Stimulated activated CD8-positive, alpha-beta memory T cell treated with anti-CD3 and anti-CD28 coated beads, Interleukin-15, amount 100 ng/mL, for 4 hours (primary cell): Measurements from ENCODE around the gene NHS.
"Not testable (repeated sequence)": the region's sequence is repeated elsewhere in the genome, so short reads cannot be mapped to it uniquely, and the experiment has no call there.

Experiments
- DNase-seq, 2 donors: peaks; one replicate each; pipeline ENCODE4 v3.0.0-alpha.2; 2020; ENCODE audit warnings: low read depth in 2 of 2

NHS gene

GRCh38 chrX:17549107-17549651, 174.2 kb downstream of the NHS start:
- no peak for DNase-seq

GRCh38 chrX:17550011-17550410, 175.0 kb downstream of the NHS start:
- DNase-seq = no peak

GRCh38 chrX:17552044-17552650, 177.1 kb downstream of the NHS start:
- no peak for DNase-seq

GRCh38 chrX:17553469-17553868, 178.5 kb downstream of the NHS start:
- DNase-seq = no peak

GRCh38 chrX:17553961-17554482, 179.0 kb downstream of the NHS start:
- DNase-seq = no peak

GRCh38 chrX:17554914-17555313, 179.9 kb downstream of the NHS start:
- DNase-seq = no peak

GRCh38 chrX:17555846-17556245, 180.8 kb downstream of the NHS start:
- DNase-seq = no peak

GRCh38 chrX:17559728-17560379, 184.9 kb downstream of the NHS start:
- DNase-seq = no peak

GRCh38 chrX:17560385-17560784, 185.4 kb downstream of the NHS start:
- no peak for DNase-seq

GRCh38 chrX:17563076-17563475, 188.1 kb downstream of the NHS start:
- DNase-seq = no peak

- DNase-seq = no peak
Observed at GRCh38 chrX:17563515-17563914, 188.5 kb downstream of the NHS start.

GRCh38 chrX:17564689-17565409, 189.8 kb downstream of the NHS start:
- DNase-seq = no peak

GRCh38 chrX:17566740-17567139, 191.7 kb downstream of the NHS start:
- no peak for DNase-seq

GRCh38 chrX:17567187-17567586, 192.2 kb downstream of the NHS start:
- DNase-seq = no peak

- no peak for DNase-seq
Observed at GRCh38 chrX:17567821-17568220, 192.8 kb downstream of the NHS start.

GRCh38 chrX:17568804-17569203, 193.8 kb downstream of the NHS start:
- DNase-seq = not testable (repeated sequence)

- no peak for DNase-seq
Observed at GRCh38 chrX:17579026-17579425, 204.0 kb downstream of the NHS start.

- DNase-seq = no peak
Observed at GRCh38 chrX:17580539-17581152, 205.6 kb downstream of the NHS start.

GRCh38 chrX:17581641-17582040, 206.6 kb downstream of the NHS start:
- no peak for DNase-seq

- no peak for DNase-seq
Observed at GRCh38 chrX:17584248-17584681, 209.3 kb downstream of the NHS start.

GRCh38 chrX:17585006-17585405, 210.0 kb downstream of the NHS start:
- DNase-seq = no peak

GRCh38 chrX:17587366-17587765, 212.4 kb downstream of the NHS start:
- DNase-seq = no peak
